HEK293 (cell line): ENCODE results near the gene SLC39A5.

Experiments used
- GLIS2 ChIP-seq: fragments of 450-650 bp; formaldehyde crosslinking; IDR thresholded peaks from 2 replicates; pipeline ENCODE4 v1.5.1; 2016; ENCODE audit warnings: missing biosample characterization, missing genetic modification characterization
- KLF10 ChIP-seq: fragments of 450-650 bp; IDR thresholded peaks from 2 replicates; pipeline ENCODE4 v1.5.1; 2018; ENCODE audit warnings: missing biosample characterization, mild to moderate bottlenecking, missing genetic modification characterization
- MZF1 ChIP-seq: fragments of 450-650 bp; formaldehyde crosslinking; IDR thresholded peaks from 2 replicates; pipeline ENCODE4 v1.5.1; 2017; ENCODE audit warnings: missing biosample characterization, missing genetic modification characterization, borderline replicate concordance
- RBAK ChIP-seq: fragments of 450-650 bp; formaldehyde crosslinking; IDR thresholded peaks from 2 replicates; pipeline ENCODE4 v1.5.1; 2016; ENCODE audit warnings: missing biosample characterization, missing genetic modification characterization
- YY1 ChIP-seq: fragments of 450-650 bp; formaldehyde crosslinking; IDR thresholded peaks from 2 replicates; pipeline ENCODE4 v1.5.1; 2018; ENCODE audit warnings: missing biosample characterization, missing genetic modification characterization
- ZNF155 ChIP-seq: fragments of 450-650 bp; formaldehyde crosslinking; IDR thresholded peaks from 2 replicates; pipeline ENCODE4 v1.5.1; 2016; ENCODE audit warnings: missing biosample characterization, missing genetic modification characterization
- ZNF211 ChIP-seq: fragments of 450-650 bp; formaldehyde crosslinking; IDR thresholded peaks from 2 replicates; pipeline ENCODE4 v1.5.1; 2016; ENCODE audit warnings: low read depth, missing biosample characterization, missing genetic modification characterization
- ZNF214 ChIP-seq: fragments of 450-650 bp; formaldehyde crosslinking; IDR thresholded peaks from 2 replicates; pipeline ENCODE4 v1.5.1; 2017; ENCODE audit warnings: missing biosample characterization, mild to moderate bottlenecking, missing genetic modification characterization, borderline replicate concordance
- ZNF221 ChIP-seq: fragments of 450-650 bp; formaldehyde crosslinking; IDR thresholded peaks from 2 replicates; pipeline ENCODE4 v1.5.1; 2017; ENCODE audit warnings: missing biosample characterization, missing genetic modification characterization, borderline replicate concordance
- ZNF341 ChIP-seq: fragments of 450-650 bp; formaldehyde crosslinking; IDR thresholded peaks from 2 replicates; pipeline ENCODE4; 2016; ENCODE audit warnings: low read depth, missing biosample characterization, missing genetic modification characterization
- ZNF354C ChIP-seq: fragments of 450-650 bp; formaldehyde crosslinking; IDR thresholded peaks from 2 replicates; pipeline ENCODE4 v1.5.1; 2016; ENCODE audit warnings: missing biosample characterization, missing genetic modification characterization, low read depth, borderline replicate concordance
- ZNF48 ChIP-seq: fragments of 450-650 bp; formaldehyde crosslinking; IDR thresholded peaks from 2 replicates; pipeline ENCODE4 v1.5.1; 2016; ENCODE audit warnings: missing biosample characterization, missing genetic modification characterization
- ZNF549 ChIP-seq: fragments of 450-650 bp; IDR thresholded peaks from 2 replicates; pipeline ENCODE4 v1.5.1; 2018; ENCODE audit warnings: missing biosample characterization, missing genetic modification characterization, mild to moderate bottlenecking, inconsistent platforms, moderate library complexity
- ZNF623 ChIP-seq: fragments of 450-650 bp; formaldehyde crosslinking; IDR thresholded peaks from 2 replicates; pipeline ENCODE4 v1.5.1; 2016; ENCODE audit warnings: missing biosample characterization, missing genetic modification characterization
- ZNF624 ChIP-seq: fragments of 450-650 bp; formaldehyde crosslinking; IDR thresholded peaks from 2 replicates; pipeline ENCODE4 v1.5.1; 2017; ENCODE audit warnings: missing biosample characterization, missing genetic modification characterization
- ZNF654 ChIP-seq: fragments of 450-650 bp; formaldehyde crosslinking; IDR thresholded peaks from 2 replicates; pipeline ENCODE4 v1.5.1; 2016; ENCODE audit warnings: low read depth, missing biosample characterization, missing genetic modification characterization
- ZNF776 ChIP-seq: fragments of 450-650 bp; formaldehyde crosslinking; IDR thresholded peaks from 2 replicates; pipeline ENCODE4 v1.5.0; 2017; ENCODE audit warnings: missing biosample characterization, missing genetic modification characterization, borderline replicate concordance
- ZNF785 ChIP-seq: fragments of 450-650 bp; formaldehyde crosslinking; IDR thresholded peaks from 2 replicates; pipeline ENCODE4 v1.5.1; 2016; ENCODE audit warnings: missing biosample characterization, missing genetic modification characterization
- ZSCAN30 ChIP-seq: fragments of 450-650 bp; IDR thresholded peaks from 2 replicates; pipeline ENCODE4 v1.5.1; 2018; ENCODE audit warnings: missing biosample characterization, mild to moderate bottlenecking, missing genetic modification characterization, moderate library complexity
- TF ChIP-seq, protein P1 (sequence below): fragments of 450-650 bp; formaldehyde crosslinking; IDR thresholded peaks from 2 replicates; pipeline ENCODE4 v1.5.1; 2016; ENCODE audit warnings: missing biosample characterization, missing genetic modification characterization, borderline replicate concordance
- TF ChIP-seq, protein P2 (sequence below): fragments of 450-650 bp; formaldehyde crosslinking; IDR thresholded peaks from 2 replicates; pipeline ENCODE4 v1.5.1; 2016; ENCODE audit warnings: missing biosample characterization, missing genetic modification characterization, borderline replicate concordance
- TF ChIP-seq, protein P3 (sequence below): fragments of 450-650 bp; formaldehyde crosslinking; IDR thresholded peaks from 2 replicates; pipeline ENCODE4 v1.5.1; 2016; ENCODE audit warnings: missing biosample characterization, missing genetic modification characterization
- TF ChIP-seq, protein P4 (sequence below): fragments of 450-650 bp; formaldehyde crosslinking; IDR thresholded peaks from 2 replicates; pipeline ENCODE4; 2016; ENCODE audit warnings: missing biosample characterization, missing genetic modification characterization
- TF ChIP-seq, protein P5 (sequence below): fragments of 450-650 bp; formaldehyde crosslinking; IDR thresholded peaks from 2 replicates; pipeline ENCODE4 v1.5.1; 2017; ENCODE audit warnings: missing biosample characterization, missing genetic modification characterization

The SLC39A5 gene

DNA sequence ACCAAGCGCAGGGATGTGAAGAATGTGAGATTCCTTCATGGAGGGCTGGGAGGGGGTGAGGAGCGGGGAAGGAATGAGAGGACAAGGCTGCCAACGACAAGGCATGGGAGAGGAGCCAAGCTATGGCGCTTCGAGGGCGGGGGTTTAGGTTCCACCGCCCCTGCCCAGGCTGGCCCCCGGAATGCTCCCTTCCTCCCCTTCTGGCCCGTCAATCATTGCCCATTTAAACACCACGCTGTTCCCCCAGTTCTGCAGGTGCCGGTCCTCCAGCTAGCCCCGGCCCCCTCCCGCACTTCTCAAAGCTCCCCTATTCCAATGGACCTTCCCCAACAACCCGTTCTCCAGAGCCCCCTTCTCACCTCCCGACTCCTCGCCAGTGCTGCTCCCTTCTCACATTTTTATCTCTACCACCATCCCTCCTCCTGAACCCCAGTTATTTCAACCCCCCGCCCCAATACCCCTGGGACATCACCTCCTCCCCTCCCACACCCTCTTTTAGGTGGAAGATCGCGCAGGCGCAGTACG, 8.6 kb upstream of the SLC39A5 start (continued):
- TF ChIP-seq ZNF623 (tag by site-specific recombination) (no peak), ZNF776 (no peak), ZNF155 (tag by site-specific recombination) (no peak), ZNF654 (tag by site-specific recombination) (no peak), ZNF48 (no peak), GLIS2 (tag by site-specific recombination) (peak; percentile 82), ZNF354C (tag by site-specific recombination) (no peak), RBAK (tag by site-specific recombination) (no peak), KLF10 (tag by site-specific recombination) (0 out of 2 replicates have a peak, but pooled peaks have one; percentile 13), ZNF624 (tag by site-specific recombination) (no peak), ZSCAN30 (no peak; the same call in 1 of the 2 replicates), MZF1 (tag by site-specific recombination) (no peak), ZNF549 (tag by site-specific recombination) (no peak), ZNF785 (tag by site-specific recombination) (0 out of 2 replicates have a peak, but pooled peaks have one; percentile 24), ZNF211 (tag by site-specific recombination) (no peak), ZNF221 (no peak), ZNF214 (tag by site-specific recombination) (no peak), YY1 (tag by site-specific recombination) (no peak; the same call in 1 of the 2 replicates), ZNF341 (tag by site-specific recombination) (peak; percentile 94)
- TF ChIP-seq, protein P1, sequence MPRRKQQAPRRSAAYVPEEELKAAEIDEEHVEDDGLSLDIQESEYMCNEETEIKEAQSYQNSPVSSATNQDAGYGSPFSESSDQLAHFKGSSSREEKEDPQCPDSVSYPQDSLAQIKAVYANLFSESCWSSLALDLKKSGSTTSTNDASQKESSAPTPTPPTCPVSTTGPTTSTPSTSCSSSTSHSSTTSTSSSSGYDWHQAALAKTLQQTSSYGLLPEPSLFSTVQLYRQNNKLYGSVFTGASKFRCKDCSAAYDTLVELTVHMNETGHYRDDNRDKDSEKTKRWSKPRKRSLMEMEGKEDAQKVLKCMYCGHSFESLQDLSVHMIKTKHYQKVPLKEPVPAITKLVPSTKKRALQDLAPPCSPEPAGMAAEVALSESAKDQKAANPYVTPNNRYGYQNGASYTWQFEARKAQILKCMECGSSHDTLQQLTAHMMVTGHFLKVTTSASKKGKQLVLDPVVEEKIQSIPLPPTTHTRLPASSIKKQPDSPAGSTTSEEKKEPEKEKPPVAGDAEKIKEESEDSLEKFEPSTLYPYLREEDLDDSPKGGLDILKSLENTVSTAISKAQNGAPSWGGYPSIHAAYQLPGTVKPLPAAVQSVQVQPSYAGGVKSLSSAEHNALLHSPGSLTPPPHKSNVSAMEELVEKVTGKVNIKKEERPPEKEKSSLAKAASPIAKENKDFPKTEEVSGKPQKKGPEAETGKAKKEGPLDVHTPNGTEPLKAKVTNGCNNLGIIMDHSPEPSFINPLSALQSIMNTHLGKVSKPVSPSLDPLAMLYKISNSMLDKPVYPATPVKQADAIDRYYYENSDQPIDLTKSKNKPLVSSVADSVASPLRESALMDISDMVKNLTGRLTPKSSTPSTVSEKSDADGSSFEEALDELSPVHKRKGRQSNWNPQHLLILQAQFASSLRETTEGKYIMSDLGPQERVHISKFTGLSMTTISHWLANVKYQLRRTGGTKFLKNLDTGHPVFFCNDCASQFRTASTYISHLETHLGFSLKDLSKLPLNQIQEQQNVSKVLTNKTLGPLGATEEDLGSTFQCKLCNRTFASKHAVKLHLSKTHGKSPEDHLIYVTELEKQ (tag by site-specific recombination), result no peak
- TF ChIP-seq, protein P2, sequence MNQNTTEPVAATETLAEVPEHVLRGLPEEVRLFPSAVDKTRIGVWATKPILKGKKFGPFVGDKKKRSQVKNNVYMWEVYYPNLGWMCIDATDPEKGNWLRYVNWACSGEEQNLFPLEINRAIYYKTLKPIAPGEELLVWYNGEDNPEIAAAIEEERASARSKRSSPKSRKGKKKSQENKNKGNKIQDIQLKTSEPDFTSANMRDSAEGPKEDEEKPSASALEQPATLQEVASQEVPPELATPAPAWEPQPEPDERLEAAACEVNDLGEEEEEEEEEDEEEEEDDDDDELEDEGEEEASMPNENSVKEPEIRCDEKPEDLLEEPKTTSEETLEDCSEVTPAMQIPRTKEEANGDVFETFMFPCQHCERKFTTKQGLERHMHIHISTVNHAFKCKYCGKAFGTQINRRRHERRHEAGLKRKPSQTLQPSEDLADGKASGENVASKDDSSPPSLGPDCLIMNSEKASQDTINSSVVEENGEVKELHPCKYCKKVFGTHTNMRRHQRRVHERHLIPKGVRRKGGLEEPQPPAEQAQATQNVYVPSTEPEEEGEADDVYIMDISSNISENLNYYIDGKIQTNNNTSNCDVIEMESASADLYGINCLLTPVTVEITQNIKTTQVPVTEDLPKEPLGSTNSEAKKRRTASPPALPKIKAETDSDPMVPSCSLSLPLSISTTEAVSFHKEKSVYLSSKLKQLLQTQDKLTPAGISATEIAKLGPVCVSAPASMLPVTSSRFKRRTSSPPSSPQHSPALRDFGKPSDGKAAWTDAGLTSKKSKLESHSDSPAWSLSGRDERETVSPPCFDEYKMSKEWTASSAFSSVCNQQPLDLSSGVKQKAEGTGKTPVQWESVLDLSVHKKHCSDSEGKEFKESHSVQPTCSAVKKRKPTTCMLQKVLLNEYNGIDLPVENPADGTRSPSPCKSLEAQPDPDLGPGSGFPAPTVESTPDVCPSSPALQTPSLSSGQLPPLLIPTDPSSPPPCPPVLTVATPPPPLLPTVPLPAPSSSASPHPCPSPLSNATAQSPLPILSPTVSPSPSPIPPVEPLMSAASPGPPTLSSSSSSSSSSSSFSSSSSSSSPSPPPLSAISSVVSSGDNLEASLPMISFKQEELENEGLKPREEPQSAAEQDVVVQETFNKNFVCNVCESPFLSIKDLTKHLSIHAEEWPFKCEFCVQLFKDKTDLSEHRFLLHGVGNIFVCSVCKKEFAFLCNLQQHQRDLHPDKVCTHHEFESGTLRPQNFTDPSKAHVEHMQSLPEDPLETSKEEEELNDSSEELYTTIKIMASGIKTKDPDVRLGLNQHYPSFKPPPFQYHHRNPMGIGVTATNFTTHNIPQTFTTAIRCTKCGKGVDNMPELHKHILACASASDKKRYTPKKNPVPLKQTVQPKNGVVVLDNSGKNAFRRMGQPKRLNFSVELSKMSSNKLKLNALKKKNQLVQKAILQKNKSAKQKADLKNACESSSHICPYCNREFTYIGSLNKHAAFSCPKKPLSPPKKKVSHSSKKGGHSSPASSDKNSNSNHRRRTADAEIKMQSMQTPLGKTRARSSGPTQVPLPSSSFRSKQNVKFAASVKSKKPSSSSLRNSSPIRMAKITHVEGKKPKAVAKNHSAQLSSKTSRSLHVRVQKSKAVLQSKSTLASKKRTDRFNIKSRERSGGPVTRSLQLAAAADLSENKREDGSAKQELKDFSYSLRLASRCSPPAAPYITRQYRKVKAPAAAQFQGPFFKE (tag by site-specific recombination), result no peak
- TF ChIP-seq, protein P3, sequence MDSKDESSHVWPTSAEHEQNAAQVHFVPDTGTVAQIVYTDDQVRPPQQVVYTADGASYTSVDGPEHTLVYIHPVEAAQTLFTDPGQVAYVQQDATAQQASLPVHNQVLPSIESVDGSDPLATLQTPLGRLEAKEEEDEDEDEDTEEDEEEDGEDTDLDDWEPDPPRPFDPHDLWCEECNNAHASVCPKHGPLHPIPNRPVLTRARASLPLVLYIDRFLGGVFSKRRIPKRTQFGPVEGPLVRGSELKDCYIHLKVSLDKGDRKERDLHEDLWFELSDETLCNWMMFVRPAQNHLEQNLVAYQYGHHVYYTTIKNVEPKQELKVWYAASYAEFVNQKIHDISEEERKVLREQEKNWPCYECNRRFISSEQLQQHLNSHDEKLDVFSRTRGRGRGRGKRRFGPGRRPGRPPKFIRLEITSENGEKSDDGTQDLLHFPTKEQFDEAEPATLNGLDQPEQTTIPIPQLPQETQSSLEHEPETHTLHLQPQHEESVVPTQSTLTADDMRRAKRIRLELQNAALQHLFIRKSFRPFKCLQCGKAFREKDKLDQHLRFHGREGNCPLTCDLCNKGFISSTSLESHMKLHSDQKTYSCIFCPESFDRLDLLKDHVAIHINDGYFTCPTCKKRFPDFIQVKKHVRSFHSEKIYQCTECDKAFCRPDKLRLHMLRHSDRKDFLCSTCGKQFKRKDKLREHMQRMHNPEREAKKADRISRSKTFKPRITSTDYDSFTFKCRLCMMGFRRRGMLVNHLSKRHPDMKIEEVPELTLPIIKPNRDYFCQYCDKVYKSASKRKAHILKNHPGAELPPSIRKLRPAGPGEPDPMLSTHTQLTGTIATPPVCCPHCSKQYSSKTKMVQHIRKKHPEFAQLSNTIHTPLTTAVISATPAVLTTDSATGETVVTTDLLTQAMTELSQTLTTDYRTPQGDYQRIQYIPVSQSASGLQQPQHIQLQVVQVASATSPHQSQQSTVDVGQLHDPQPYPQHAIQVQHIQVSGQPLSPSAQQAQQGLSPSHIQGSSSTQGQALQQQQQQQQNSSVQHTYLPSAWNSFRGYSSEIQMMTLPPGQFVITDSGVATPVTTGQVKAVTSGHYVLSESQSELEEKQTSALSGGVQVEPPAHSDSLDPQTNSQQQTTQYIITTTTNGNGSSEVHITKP (tag by site-specific recombination), result peak; percentile 100
- TF ChIP-seq, protein P4, sequence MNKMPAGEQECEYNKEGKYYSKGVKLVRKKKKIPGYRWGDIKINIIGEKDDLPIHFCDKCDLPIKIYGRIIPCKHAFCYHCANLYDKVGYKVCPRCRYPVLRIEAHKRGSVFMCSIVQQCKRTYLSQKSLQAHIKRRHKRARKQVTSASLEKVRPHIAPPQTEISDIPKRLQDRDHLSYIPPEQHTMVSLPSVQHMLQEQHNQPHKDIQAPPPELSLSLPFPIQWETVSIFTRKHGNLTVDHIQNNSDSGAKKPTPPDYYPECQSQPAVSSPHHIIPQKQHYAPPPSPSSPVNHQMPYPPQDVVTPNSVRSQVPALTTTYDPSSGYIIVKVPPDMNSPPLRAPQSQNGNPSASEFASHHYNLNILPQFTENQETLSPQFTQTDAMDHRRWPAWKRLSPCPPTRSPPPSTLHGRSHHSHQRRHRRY (tag by site-specific recombination), result no peak
- TF ChIP-seq, protein P5, sequence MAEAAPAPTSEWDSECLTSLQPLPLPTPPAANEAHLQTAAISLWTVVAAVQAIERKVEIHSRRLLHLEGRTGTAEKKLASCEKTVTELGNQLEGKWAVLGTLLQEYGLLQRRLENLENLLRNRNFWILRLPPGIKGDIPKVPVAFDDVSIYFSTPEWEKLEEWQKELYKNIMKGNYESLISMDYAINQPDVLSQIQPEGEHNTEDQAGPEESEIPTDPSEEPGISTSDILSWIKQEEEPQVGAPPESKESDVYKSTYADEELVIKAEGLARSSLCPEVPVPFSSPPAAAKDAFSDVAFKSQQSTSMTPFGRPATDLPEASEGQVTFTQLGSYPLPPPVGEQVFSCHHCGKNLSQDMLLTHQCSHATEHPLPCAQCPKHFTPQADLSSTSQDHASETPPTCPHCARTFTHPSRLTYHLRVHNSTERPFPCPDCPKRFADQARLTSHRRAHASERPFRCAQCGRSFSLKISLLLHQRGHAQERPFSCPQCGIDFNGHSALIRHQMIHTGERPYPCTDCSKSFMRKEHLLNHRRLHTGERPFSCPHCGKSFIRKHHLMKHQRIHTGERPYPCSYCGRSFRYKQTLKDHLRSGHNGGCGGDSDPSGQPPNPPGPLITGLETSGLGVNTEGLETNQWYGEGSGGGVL (tag by site-specific recombination), result peak; percentile 69; the same call in 1 of the 2 replicates
